Stomach (tissue), 4 donors: Measurements from ENCODE around the gene AATK.

ENCODE experiments used
- EP300 ChIP-seq: sonication (generic); formaldehyde crosslinking; IDR thresholded peaks from one replicate; pipeline ENCODE4 v1.6.1; 2017; ENCODE audit warnings: antibody characterized with exemption
- POLR2A ChIP-seq, 4 donors: fragments of 450-650 bp; IDR thresholded peaks; one replicate each; pipeline ENCODE4 v1.6.1; 2016; ENCODE audit warnings: antibody characterized with exemption in 4 of 4, control low read depth in 2 of 4, mild to moderate bottlenecking in 1 of 4, moderate library complexity in 1 of 4
- POLR2AphosphoS5 ChIP-seq, 3 donors: sonication (generic); formaldehyde crosslinking; IDR thresholded peaks; one replicate each; pipeline ENCODE4 v1.6.1; 2016; ENCODE audit warnings: antibody characterized with exemption in 3 of 3
- TF ChIP-seq, protein P1 (sequence below), 7 experiments: fragments of 450-650 bp in 4 of 7; fragments of 200-600 bp in 3 of 7; sonication (generic) in 3 of 7; IDR thresholded peaks; one replicate each; pipeline ENCODE4 v1.5.1; 2016 to 2019; ENCODE audit warnings: antibody characterized with exemption in 7 of 7, control low read depth in 2 of 7, mild to moderate bottlenecking in 1 of 7

DNA sequence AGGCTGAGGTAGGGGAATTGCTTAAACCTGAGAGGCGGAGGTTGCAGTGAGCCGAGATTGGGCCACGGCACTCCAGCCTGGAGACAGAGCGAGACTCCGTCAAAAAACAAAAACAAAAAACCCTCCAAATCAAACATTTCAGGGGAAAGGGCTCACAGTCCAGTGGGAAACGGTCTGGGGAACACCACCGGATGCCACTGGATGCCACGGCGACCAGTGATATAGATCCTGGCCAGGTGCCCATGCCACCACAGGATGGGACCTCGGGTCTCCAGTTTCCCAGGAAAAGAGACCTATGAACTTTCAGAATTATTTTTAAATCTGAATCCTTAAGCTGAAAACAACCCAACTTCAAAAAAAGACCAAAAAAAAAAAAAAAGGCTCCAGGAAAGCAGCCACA lies 44.4 kb upstream of the AATK start:
- TF ChIP-seq POLR2A (IDR thresholded peaks at IDR 0.05): no peak
- TF ChIP-seq, protein P1, sequence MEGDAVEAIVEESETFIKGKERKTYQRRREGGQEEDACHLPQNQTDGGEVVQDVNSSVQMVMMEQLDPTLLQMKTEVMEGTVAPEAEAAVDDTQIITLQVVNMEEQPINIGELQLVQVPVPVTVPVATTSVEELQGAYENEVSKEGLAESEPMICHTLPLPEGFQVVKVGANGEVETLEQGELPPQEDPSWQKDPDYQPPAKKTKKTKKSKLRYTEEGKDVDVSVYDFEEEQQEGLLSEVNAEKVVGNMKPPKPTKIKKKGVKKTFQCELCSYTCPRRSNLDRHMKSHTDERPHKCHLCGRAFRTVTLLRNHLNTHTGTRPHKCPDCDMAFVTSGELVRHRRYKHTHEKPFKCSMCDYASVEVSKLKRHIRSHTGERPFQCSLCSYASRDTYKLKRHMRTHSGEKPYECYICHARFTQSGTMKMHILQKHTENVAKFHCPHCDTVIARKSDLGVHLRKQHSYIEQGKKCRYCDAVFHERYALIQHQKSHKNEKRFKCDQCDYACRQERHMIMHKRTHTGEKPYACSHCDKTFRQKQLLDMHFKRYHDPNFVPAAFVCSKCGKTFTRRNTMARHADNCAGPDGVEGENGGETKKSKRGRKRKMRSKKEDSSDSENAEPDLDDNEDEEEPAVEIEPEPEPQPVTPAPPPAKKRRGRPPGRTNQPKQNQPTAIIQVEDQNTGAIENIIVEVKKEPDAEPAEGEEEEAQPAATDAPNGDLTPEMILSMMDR (IDR thresholded peaks at IDR 0.05): no peak
- no peak for TF ChIP-seq EP300
- TF ChIP-seq POLR2AphosphoS5 (IDR thresholded peaks at IDR 0.05): no peak
